Gastrocnemius medialis (tissue), 4 donors: ENCODE measurements around the gene PGAP2. TPM values are rescaled to one million over a fixed set of nuclear protein-coding genes. Genes with fewer than 3 reads are reported as not detected.
"Not testable (repeated sequence)": the region's sequence is repeated elsewhere in the genome, so short reads cannot be mapped to it uniquely, and the experiment has no call there.

ENCODE experiments used
- ATAC-seq, 2 donors: fragments of 150-250 bp; one replicate each; pipeline ENCODE4 v1.9.1; 2016
- DNase-seq, 2 donors: peaks; one replicate each; pipeline ENCODE4 v3.0.0-alpha.2; 2019
- H3K27ac ChIP-seq, 4 donors: fragments of 200-600 bp; sonication (generic); 1 replicate in 1 of 4; 2 replicates in 3 of 4; pipeline ENCODE4 v1.5.1; 2016 to 2018; ENCODE audit warnings: mild to moderate bottlenecking in 2 of 4, moderate library complexity in 1 of 4
- H3K27me3 ChIP-seq, 3 donors: fragments of 200-600 bp; sonication (generic) in 2 of 3; 1 replicate in 1 of 3; 2 replicates in 2 of 3; pipeline versions ENCODE4 v1.5.1 to v1.6.0; 2016 to 2019; ENCODE audit warnings: mild to moderate bottlenecking in 1 of 3, moderate library complexity in 1 of 3
- H3K36me3 ChIP-seq, 2 donors: fragments of 200-600 bp; sonication (generic) in 1 of 2; one replicate each; pipeline ENCODE4 v1.5.1; 2017 to 2018
- H3K4me1 ChIP-seq, 2 donors: fragments of 200-600 bp; sonication (generic) in 1 of 2; one replicate each; pipeline ENCODE4 v1.5.1; 2016 to 2017; ENCODE audit warnings: mild to moderate bottlenecking in 2 of 2
- H3K4me3 ChIP-seq, 4 donors: fragments of 200-600 bp; sonication (generic) in 3 of 4; 1 replicate in 1 of 4; 2 replicates in 3 of 4; pipeline ENCODE4 v1.5.1; 2016 to 2019; ENCODE audit warnings: mild to moderate bottlenecking in 2 of 4
- H3K9me3 ChIP-seq, 3 donors: fragments of 200-600 bp; sonication (generic) in 2 of 3; 1 replicate in 1 of 3; 2 replicates in 2 of 3; pipeline ENCODE4 v1.5.1; 2016 to 2019
- POLR2A ChIP-seq, 2 donors: fragments of 450-650 bp; IDR thresholded peaks; one replicate each; pipeline ENCODE4 v1.6.1; 2017; ENCODE audit warnings: antibody characterized with exemption in 2 of 2, mild to moderate bottlenecking in 2 of 2, moderate library complexity in 2 of 2
- in situ Hi-C, 4 donors: fragments of 200-750 bp; cut with MboI; loops; one replicate each; pipeline versions ENCODE4 v1.15.0 to v1.8.0; 2017; ENCODE audit warnings: low sequenced_read_pairs in 4 of 4
- intact Hi-C: fragments of 100-400 bp; cut with DNase I; formaldehyde crosslinking; loops from one replicate; pipeline ENCODE4 v1.15.1; 2023; ENCODE audit warnings: low total_unique reads
- total RNA-seq, 4 donors: library from RNA; depleted of rRNA; stranded (reverse); fragments of >200 nt; gene quantifications; one replicate each; pipeline versions ENCODE4 v1.1.0 to v1.2.3, GENCODE V29; 2016
- TF ChIP-seq, protein P1 (sequence below), 5 experiments: fragments of 450-650 bp in 3 of 5; fragments of 200-600 bp in 2 of 5; sonication (generic) in 2 of 5; IDR thresholded peaks in 4 of 5; conservative IDR thresholded peaks in 1 of 5; 1 replicate in 4 of 5; 2 replicates in 1 of 5; pipeline ENCODE4 v1.5.1; 2016 to 2019; ENCODE audit warnings: antibody characterized with exemption in 5 of 5, mild to moderate bottlenecking in 3 of 5, moderate library complexity in 3 of 5

PGAP2 gene
- total RNA-seq, 4 donors from 2014 or later = 4.6 to 8.0 (median 6.5) TPM

DNA sequence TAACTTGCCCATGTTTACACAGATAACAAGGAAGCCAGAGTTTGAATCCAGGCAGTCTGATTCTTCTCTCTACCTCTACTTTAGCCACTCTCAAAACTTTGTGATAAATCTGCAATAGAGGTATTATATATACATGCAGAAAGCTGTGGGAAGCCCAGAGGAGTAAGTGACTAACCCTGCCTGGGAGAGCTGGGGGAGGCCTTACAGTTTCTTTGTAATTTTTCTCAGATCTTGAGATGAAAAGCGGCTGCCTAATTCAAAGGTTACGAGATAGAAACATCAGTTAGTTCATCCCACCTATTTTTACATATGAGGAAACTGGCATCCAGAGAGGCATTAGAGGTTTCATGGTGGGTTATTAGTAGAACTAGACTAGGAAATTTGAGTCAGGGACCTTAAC, 52.0 kb downstream of the PGAP2 start:
- Histone ChIP-seq H3K27me3 (no peaks in the 10 kb centered on the region), H3K36me3 (no peaks in the 10 kb centered on the region), H3K4me3 (peak overlapping the region in 2 of 4 donors; percentile 91 to 97), H3K4me1 (peaks cover 78 to 80% of the 10 kb centered on the region in 2 donors), H3K27ac (peak overlapping the region; percentile 99 to 100 (median 100)), H3K9me3 (no peaks in the 10 kb centered on the region)
- no peak for DNase-seq
- TF ChIP-seq, protein P1, sequence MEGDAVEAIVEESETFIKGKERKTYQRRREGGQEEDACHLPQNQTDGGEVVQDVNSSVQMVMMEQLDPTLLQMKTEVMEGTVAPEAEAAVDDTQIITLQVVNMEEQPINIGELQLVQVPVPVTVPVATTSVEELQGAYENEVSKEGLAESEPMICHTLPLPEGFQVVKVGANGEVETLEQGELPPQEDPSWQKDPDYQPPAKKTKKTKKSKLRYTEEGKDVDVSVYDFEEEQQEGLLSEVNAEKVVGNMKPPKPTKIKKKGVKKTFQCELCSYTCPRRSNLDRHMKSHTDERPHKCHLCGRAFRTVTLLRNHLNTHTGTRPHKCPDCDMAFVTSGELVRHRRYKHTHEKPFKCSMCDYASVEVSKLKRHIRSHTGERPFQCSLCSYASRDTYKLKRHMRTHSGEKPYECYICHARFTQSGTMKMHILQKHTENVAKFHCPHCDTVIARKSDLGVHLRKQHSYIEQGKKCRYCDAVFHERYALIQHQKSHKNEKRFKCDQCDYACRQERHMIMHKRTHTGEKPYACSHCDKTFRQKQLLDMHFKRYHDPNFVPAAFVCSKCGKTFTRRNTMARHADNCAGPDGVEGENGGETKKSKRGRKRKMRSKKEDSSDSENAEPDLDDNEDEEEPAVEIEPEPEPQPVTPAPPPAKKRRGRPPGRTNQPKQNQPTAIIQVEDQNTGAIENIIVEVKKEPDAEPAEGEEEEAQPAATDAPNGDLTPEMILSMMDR (IDR thresholded peaks at IDR 0.05 in 4 of 5, conservative IDR thresholded peaks at IDR 0.05 in 1 of 5) = no peak
- no peak for TF ChIP-seq POLR2A (IDR thresholded peaks at IDR 0.05)
- intact Hi-C loops (no loop called here), in situ Hi-C loops (loop anchor here in 2 of 4 donors (10.0 to 25.0 kb wide), 2 partner anchors 74 to 102 kb away; no protein-coding TSS in a partner anchor)
- ATAC-seq = no peak

- H3K9me3 ChIP-seq, H3K36me3 ChIP-seq, H3K27me3 ChIP-seq, intact Hi-C loops, DNase-seq: not testable (repeated sequence)
- H3K27ac ChIP-seq = peak overlapping the region; percentile 99 to 100 (median 100)
- peaks cover 83 to 86% of the 10 kb centered on the region in 2 donors for H3K4me1 ChIP-seq
- in situ Hi-C loops = loop anchor here in 2 of 4 donors (10.0 to 25.0 kb wide), 2 partner anchors 74 to 101 kb away; no protein-coding TSS in a partner anchor
- H3K4me3 ChIP-seq = peak overlapping the region in 1 of 4 donors; percentile 91
- ATAC-seq = peak in 1 of 2 donors; percentile 14
Observed at GRCh38 chr11:3860898-3861393, 52.6 kb downstream of the PGAP2 start.

DNA sequence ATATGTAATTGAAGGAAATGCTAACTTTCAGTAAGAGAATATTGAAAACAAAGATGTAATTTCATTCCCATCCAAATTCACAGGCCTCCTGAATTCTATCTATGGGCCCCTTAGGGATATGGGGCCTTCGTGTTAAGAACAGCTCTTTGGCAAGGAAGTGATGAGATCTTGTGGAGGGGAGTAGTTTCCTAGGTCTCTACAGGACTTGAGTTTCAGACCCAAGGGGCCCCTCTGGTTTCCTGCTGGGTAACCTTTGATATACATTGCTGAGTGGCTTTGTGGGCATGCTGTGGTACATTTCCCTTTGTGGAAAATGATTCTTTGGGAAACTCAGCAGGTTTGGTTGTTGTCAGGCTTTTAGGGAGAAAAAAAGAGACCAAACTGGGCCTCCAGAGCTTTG, 53.3 kb downstream of the PGAP2 start:
- ATAC-seq (no peak), DNase-seq (no peak)
- in situ Hi-C loops = loop anchor here in 2 of 4 donors (10.0 to 25.0 kb wide), 2 partner anchors 73 to 101 kb away; no protein-coding TSS in a partner anchor
- Histone ChIP-seq H3K4me3 (no peak overlapping the region), H3K27me3 (no peaks in the 10 kb centered on the region), H3K9me3 (no peaks in the 10 kb centered on the region), H3K27ac (peak overlapping the region; percentile 99 to 100 (median 100)), H3K4me1 (peaks cover 91% of the 10 kb centered on the region in 2 donors), H3K36me3 (no peaks in the 10 kb centered on the region)
- intact Hi-C loops = no loop called here
- TF ChIP-seq, protein P1 (IDR thresholded peaks at IDR 0.05 in 4 of 5, conservative IDR thresholded peaks at IDR 0.05 in 1 of 5) = no peak
- no peak for TF ChIP-seq POLR2A (IDR thresholded peaks at IDR 0.05)

GRCh38 chr11:3865388-3866193, 57.2 kb downstream of the PGAP2 start:
- in situ Hi-C loops = loop anchor here in 2 of 4 donors (10.0 to 25.0 kb wide), 2 partner anchors 69 to 97 kb away; no protein-coding TSS in a partner anchor
- no peak for DNase-seq
- peak overlapping the region; percentile 83 to 100 (median 94) for H3K27ac ChIP-seq
- H3K4me1 ChIP-seq = peaks cover 83 to 91% of the 10 kb centered on the region in 2 donors
- H3K9me3 ChIP-seq = no peaks in the 10 kb centered on the region
- ATAC-seq = no peak
- no peaks in the 10 kb centered on the region for H3K27me3 ChIP-seq
- H3K36me3 ChIP-seq = no peaks in the 10 kb centered on the region
- H3K4me3 ChIP-seq = no peak overlapping the region
- TF ChIP-seq, protein P1 (IDR thresholded peaks at IDR 0.05 in 4 of 5, conservative IDR thresholded peaks at IDR 0.05 in 1 of 5) = no peak
- TF ChIP-seq POLR2A (IDR thresholded peaks at IDR 0.05) = no peak
- intact Hi-C loops = no loop called here

DNA sequence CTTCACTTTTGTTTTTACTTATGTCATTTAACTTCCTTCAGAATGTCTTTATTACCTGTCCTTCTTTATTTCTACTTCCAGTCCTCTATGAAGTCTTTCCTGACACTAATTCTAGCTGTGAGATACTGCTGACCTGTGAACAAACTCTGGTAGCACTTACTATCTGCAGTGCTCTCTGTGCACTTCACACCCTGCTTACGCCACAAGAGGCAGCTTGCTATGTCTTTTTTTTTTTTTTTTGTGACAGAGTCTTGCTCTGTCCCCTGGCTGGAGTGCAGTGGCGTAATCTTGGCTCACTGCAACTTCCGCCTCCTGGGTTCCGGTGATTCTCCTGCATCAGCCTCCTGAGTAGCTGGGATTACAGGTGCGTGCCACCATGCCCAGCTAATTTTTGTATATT, 57.8 kb downstream of the PGAP2 start:
- peak overlapping the region; percentile 83 to 100 (median 94) for H3K27ac ChIP-seq
- ATAC-seq = peak in 1 of 2 donors; percentile 36
- no peaks in the 10 kb centered on the region for H3K27me3 ChIP-seq
- no peaks in the 10 kb centered on the region for H3K9me3 ChIP-seq
- no peaks in the 10 kb centered on the region for H3K36me3 ChIP-seq
- intact Hi-C loops (no loop called here), in situ Hi-C loops (loop anchor here in 2 of 4 donors (10.0 to 25.0 kb wide), 2 partner anchors 69 to 96 kb away; no protein-coding TSS in a partner anchor)
- peaks cover 81 to 85% of the 10 kb centered on the region in 2 donors for H3K4me1 ChIP-seq
- H3K4me3 ChIP-seq = no peak overlapping the region
- peak in 1 of 2 donors; percentile 63 for DNase-seq
- no peak for TF ChIP-seq POLR2A (IDR thresholded peaks at IDR 0.05)
- TF ChIP-seq, protein P1 (IDR thresholded peaks at IDR 0.05 in 4 of 5, conservative IDR thresholded peaks at IDR 0.05 in 1 of 5) = no peak
